CD1c-positive myeloid dendritic cell (primary cell): Measurements from ENCODE around the gene PRDM16.
"Not testable (repeated sequence)": the region's sequence is repeated elsewhere in the genome, so short reads cannot be mapped to it uniquely, and the experiment has no call there.

Source experiments
- DNase-seq: peaks from one replicate; pipeline ENCODE4 v3.0.0-alpha.2; 2016; ENCODE audit errors: extremely low spot score

The PRDM16 gene

DNA sequence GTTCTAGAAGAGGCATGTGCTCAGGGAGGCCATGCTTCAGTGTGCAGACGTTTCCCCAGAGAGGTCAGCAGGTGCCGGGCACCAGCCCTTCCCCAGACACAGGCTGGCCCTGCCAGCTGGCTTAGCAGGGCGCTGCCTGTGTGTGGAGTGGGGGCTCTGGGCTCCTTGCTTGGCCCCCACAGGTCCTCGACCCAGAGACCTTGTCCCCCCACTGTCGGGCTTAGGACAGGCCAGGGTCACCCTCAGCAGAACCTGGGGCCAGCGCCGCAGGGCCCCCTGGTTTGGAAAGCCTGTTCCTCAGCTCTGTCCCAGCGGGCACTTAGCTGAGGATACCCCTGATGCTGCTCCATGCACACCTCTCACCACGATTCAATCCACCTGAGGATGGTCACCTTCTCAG lies 213.2 kb downstream of the PRDM16 start:
- no peak for DNase-seq

DNA sequence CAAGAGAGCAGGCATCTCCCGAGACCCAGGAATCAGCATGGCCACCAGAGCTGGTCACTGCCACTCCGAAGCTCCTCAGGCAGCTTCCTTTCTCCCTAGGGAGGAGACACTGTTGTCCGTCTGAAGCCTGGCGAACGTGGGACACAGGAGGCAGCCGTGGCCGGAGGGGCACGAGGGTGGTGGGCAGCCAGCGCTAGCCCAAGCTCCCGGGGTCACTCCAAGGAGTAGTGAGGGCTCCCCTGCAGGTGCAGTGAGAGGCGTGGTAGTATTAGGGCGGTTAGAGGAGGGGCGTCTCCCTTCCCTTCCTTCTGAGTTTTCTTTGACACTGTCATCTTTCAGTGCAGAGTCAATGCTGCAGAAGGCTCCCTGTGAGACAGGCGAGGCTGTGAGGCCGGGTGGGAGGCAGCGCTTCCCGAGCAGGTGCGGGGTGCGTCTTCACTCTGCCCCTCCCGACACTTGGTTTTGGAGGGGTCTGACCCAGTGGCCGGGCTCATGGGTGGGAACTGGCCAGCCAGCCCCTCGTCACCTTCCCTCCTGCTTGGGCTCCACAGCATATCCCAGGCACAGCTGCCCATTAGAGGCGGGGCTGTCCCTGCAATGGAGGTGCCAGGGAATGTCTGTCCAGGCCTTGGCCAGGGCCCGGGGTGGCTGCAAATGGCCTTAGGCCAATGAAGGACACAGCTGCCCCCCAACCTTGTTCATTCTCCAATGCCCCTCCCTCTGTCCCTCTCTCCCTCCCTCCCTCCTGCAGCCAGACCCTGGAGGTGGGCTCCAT lies 213.8 kb downstream of the PRDM16 start:
- DNase-seq, result no peak

DNA sequence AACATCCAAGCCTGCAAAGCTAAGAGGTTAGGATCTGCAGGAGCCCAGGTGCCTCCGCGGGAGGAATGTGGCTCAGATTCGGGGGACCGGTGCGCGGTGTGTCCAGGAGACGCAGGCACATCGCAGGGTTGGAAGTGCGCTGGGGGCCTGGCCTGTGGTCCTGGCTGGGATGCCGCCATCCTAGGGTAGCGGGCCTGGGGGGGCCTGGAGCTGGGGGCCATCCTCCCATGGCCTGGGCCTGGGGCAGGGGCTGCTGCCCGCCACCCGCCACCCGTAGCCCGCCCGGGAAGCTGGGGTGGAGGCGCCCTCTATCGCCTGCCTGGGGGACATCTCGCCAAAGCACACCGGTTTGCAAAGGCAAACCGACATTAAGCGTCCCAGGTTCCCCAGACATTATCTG lies 214.8 kb downstream of the PRDM16 start:
- no peak for DNase-seq

GRCh38 chr1:3284691-3285090 lies 215.7 kb downstream of the PRDM16 start:
- no peak for DNase-seq

DNA sequence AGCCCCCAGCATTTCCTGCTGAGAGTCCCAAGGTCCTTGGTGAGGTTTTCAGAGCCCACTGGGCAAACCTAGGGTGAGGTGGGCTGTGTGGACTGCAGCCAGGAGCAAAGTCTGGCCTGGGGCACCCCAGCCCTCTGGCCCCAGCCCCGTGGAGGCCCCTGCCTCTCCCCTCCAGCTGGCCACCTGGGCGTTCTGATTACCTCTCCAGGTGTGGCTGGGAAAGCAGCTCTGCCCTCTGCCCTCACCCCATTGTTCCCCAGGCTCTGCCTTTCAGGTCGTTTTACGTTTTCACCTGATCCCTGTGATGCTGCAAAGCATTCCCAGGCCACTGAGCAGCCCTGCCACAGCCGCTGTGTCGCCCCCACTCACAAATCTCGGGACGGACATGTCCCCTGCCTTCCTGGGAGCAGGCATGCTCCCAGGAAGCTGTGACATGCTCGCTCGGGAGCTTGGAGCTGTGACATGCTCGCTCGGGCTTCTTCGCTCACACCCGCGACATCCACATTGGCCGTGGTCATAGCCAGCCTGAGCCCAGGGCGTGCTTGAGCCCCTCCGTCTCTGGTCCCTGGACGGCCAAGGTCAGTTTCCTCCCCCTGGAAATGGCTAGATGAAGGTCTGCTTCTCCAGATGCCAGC lies 216.2 kb downstream of the PRDM16 start:
- DNase-seq, result no peak

DNA sequence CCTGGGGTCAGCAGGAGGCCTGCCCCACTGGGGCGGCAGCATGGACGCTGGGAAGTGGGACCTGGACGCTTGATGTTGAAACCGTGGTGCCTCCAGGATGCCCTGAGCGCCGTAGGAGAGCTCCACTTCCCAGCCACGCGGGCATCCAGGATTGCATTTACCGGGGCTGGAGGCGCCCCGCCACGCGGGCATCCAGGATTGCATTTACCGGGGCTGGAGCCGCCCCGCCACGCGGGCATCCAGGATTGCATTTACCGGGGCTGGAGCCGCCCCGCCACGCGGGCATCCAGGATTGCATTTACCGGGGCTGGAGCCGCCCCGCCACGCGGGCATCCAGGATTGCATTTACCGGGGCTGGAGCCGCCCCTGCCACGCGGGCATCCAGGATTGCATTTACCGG lies 218.1 kb downstream of the PRDM16 start:
- DNase-seq, result not testable (repeated sequence)

DNA sequence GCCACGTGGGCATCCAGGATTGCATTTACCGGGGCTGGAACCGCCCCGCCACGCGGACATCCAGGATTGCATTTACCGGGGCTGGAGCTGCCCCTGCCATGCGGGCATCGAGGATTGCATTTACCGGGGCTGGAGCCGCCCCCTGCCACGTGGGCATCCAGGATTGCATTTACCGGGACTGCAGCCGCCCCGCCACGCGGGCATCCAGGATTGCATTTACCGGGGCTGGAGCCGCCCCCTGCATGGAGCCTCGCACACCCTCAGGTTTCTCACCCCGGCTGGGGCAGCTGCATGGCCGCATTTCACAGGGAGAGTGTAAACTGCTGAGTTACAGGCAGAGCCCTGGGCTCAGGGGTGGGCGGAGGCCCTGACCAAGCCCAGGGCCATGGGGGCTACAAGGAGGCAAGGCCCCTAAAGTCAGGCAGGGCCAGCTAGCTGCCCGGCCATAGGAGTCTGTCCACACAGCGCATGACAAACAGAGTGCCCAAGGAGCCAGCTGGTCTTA lies 218.7 kb downstream of the PRDM16 start:
- no peak for DNase-seq

DNA sequence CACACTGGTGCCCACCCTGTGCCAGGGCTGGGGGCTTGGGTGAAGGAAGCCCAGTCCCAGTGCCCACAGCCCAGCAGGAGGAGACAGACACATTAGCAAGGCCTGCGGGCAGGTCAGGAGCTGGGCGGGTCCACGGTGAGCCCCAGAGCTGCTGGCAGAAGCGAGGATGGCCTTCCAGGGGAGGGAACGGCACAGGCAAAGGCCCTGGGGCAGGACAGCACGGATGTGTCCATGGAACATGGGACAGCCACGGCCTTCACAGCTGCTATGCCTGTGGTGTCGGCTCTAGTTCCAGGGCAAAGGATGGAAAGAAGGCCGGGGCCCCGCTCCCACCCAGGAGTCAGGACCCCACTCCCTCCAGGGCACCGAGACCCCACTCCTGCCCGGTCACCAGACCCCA lies 220.5 kb downstream of the PRDM16 start:
- no peak for DNase-seq

GRCh38 chr1:3290438-3290837 lies 221.4 kb downstream of the PRDM16 start:
- no peak for DNase-seq

- DNase-seq, result no peak
Observed at GRCh38 chr1:3290915-3291314, 221.9 kb downstream of the PRDM16 start.

DNA sequence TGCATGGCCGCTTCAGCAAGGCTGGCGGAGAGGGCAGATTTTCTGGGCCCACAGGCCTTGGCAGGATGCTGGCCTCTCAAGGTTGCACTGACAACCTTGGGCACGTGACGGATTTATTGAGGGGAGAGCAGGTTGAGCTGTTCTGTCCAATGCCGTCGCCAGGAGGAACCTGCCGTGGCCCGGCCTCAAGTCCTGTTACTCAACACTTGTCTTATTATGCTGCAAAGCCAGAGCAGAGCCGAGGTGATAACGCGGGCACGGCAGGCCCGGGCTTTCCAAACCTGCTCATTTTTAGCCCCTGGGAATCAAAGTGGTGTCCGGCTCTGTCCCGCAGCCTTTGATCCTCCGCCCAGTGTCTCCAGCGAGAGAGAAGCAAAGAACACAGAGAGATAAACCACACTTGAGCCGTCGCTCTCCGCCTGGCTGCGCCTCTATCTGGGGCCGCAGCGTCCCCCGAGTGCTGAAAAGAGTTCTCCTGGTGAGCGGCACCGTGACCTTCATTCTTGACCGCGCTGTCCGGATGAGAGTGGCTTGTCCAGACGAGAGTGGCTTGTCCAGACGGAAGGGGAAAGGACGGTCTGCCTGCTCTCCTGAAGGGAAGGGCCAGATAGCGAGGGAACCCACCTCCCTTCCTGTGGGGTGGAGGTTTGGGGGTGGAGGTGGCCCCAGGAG lies 223.2 kb downstream of the PRDM16 start:
- DNase-seq, result no peak

DNA sequence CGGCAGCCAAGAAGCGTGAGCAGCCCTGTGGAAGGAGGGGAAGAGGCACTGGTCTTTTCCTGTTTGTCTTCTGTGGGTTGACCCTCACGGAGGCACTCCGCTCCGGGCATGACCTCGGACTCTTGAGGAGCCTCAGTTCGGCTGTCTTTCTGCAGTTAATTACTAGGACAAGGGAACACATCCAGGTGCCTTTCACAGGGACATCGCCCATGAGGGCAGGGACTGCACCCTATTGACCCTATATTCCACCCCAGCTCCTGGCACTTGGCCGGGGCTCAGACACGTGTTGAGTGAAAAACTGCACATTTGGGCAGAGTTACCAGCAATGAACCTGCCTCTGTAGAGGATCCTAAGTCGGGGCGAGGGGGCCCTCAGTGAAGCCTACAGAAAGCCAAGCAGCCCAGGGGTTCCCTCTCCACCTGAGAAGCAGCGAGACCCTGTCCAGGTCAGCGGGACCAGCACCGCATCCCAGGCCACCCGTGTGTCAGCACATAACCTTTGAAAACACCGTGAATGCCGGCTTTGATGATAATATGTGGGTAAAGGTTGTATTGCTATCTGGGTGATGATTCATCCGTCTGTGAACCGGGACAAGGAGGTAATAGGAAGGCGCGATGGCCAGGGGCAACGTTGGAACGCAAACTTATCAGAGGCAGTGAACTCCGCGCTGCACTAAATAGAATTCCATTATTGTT lies 224.0 kb downstream of the PRDM16 start:
- no peak for DNase-seq

DNA sequence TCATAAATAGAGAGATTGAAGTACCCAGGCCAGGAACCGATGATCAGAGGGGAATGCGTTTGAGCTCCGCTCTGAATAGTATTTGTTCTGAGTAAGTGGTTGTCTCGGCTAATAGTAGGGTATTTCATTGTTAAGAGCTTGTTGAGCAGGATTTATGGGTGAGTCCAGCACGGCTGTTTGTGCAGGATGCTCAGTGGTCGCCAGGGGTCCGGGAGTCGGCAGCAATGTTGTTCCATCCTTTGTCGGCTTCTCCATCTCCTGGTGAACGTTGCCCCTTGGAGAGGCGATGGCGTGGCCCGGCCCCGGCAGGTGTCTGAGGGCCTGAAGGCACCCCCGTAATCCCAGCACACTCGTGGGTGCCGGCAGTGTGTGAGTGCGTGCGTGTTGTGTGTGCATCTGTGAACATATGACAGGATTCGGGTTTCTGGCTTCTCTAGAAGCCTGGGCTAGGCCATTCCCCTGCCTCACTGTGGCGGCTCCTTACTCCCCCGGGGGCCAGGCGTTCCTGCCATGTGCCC lies 224.6 kb downstream of the PRDM16 start:
- no peak for DNase-seq

GRCh38 chr1:3294450-3294849 lies 225.4 kb downstream of the PRDM16 start:
- no peak for DNase-seq

DNA sequence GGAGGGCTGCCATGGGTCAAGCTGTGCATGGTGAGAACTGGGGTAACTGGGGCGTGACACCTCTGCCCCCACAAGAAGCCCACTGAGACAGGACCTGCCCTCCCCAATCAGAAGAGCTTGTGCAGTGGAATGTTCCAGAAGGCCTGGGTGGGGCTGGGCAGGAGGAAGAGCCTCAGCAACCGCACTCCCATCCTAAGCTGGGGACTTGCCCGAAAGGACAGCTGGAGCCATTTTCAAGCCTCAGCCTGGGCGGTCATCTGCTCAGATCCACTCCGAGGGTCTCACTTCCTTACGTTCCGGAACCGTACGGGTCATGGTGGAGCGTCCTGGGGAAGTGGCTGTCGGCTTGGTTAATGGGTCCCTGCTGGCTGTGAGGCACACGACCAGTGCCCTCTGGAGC lies 226.8 kb downstream of the PRDM16 start:
- no peak for DNase-seq

DNA sequence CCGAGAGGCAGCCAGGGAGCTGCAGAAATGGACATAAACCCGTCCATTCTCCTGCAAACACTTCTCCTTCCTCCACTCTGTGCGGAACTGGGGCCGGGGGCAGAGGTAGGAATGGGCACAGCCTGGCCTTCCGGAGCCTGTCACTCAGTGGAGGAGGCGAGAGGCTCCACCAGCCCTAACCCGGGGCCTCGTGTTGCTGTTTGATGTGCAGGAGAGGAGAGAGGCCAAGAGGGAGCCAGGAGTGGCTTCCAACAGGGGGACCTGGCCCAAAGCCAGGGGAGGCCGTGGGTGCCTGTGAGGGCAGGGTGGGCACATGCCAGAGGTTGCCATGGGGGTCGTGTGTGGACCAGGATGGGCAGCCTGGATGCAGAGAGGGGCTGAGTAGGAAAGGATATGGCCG lies 227.3 kb downstream of the PRDM16 start:
- DNase-seq, result no peak

GRCh38 chr1:3296826-3297225 lies 227.8 kb downstream of the PRDM16 start:
- no peak for DNase-seq

DNA sequence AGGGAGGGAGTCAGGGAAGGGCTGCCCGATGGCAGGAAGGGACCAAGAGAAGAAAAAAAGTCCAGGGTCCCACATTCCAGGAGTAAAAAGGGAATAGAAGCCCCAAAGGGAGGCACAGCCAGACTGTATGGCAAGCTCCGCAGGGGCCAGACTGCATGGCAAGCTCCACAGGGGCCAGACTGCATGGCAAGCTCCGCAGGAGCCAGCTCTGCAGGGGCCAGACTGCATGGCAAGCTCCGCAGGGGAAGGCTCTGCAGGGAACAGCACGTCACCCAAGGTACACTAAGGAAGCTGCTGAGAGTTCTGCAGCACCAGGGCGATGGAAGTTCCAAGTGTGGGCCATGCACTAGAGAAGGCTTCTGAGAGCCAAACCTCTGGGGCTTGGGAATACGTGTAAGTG lies 228.8 kb downstream of the PRDM16 start:
- DNase-seq, result no peak

DNA sequence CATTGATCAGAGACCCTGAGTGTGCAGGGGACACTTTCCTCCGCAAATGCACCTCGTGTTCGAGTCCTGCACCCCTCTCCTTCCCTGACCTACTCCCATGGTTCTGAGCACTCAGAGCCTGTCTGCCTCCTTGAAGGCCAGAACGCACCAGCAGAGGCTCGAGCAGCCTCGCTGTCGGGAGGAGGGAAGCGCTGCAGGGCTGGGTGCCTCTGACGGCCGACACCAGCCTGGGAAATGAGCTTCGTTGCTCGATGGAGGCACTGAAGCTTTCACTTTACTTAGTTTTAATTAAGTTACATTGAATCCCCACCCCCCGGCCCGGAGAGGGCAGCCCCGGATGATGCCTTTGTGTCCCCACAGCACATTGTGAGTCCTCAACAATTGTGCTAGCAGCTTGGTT lies 229.2 kb downstream of the PRDM16 start:
- no peak for DNase-seq

GRCh38 chr1:3304246-3304645 lies 235.2 kb downstream of the PRDM16 start:
- no peak for DNase-seq

- DNase-seq, result no peak
Observed at GRCh38 chr1:3304692-3305091, 235.7 kb downstream of the PRDM16 start.

GRCh38 chr1:3305156-3305555 lies 236.2 kb downstream of the PRDM16 start:
- no peak for DNase-seq
